LNCaP clone FGC (cell line): Measurements from ENCODE around the gene OSBPL9.

ENCODE experiments used
- DNase-seq: peaks from one replicate; pipeline ENCODE4 v3.0.0-alpha.2; 2011; ENCODE audit warnings: low read depth
- H3K4me3 ChIP-seq: 2 replicates; pipeline ENCODE4 v1.5.1; 2011; ENCODE audit warnings: mild to moderate bottlenecking, low read depth, low read length, control low read depth
- CTCF ChIP-seq: IDR thresholded peaks from 2 replicates; pipeline ENCODE4 v1.5.1; 2012; ENCODE audit warnings: mild to moderate bottlenecking; ENCODE audit not compliant: control insufficient read depth, insufficient read depth; ENCODE audit errors: extremely low read depth

Gene OSBPL9

GRCh38 chr1:51671527-51672325, 54.8 kb downstream of the OSBPL9 start:
- H3K4me3 ChIP-seq, result no peak overlapping the region
- DNase-seq, result no peak
- TF ChIP-seq CTCF, result no peak

DNA sequence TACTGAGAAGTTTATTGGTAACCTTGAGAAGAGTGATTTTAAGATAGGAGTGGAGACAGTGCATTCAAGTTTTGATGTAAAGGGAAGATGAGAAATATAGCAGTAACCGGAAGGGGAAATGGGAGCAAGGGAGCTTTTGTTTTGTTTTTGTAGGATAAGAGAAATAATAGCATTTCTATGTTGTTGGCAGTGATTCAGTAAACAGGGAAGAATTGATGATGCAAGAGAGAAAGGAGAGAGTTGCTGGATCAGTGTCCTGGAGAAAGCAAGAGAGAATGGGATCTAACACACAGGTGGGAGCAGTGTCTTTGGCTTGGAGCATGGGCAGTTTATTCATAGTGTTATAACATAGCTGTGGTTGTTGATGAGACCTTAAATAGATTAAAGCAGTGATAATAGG, 56.4 kb downstream of the OSBPL9 start:
- TF ChIP-seq CTCF, result no peak
- H3K4me3 ChIP-seq, result no peak overlapping the region
- no peak for DNase-seq

- DNase-seq, result no peak
- no peak overlapping the region for H3K4me3 ChIP-seq
- no peak for TF ChIP-seq CTCF
Observed at GRCh38 chr1:51675177-51675780, 58.4 kb downstream of the OSBPL9 start.

DNA sequence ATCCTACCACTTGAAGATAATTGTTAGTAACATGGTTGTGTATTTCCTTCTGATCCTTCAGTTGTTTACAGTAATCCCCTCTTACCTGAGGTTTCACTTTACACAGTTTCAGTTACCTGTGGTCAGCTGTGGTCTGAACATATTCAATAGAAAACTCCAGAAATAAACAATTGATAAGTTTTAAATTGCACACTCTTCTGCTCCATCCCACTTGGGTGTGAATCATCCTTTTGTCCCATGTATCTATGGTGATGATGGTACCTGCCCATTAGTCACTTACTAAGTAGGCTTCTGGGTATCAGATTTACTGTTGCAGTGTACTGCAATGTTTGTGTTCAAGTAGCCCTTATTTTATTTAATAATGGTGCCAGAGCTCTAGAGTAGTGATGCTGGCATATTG, 62.5 kb downstream of the OSBPL9 start:
- no peak for TF ChIP-seq CTCF
- DNase-seq, result no peak
- H3K4me3 ChIP-seq, result no peak overlapping the region

GRCh38 chr1:51684776-51685175, 67.9 kb downstream of the OSBPL9 start:
- DNase-seq, result no peak
- H3K4me3 ChIP-seq, result no peak overlapping the region
- no peak for TF ChIP-seq CTCF

- no peak for TF ChIP-seq CTCF
- no peak overlapping the region for H3K4me3 ChIP-seq
- no peak for DNase-seq
Observed at GRCh38 chr1:51686450-51686849, 69.6 kb downstream of the OSBPL9 start.
